ENCODE data around the gene LRRC2.
"Not testable (repeated sequence)": the region's sequence is repeated elsewhere in the genome, so short reads cannot be mapped to it uniquely, and the experiment has no call there.

Gene LRRC2

GRCh38 chr3:46494491-46494890 lies 71.6 kb downstream of the LRRC2 start:
- not testable (repeated sequence) for DNase-seq

DNA sequence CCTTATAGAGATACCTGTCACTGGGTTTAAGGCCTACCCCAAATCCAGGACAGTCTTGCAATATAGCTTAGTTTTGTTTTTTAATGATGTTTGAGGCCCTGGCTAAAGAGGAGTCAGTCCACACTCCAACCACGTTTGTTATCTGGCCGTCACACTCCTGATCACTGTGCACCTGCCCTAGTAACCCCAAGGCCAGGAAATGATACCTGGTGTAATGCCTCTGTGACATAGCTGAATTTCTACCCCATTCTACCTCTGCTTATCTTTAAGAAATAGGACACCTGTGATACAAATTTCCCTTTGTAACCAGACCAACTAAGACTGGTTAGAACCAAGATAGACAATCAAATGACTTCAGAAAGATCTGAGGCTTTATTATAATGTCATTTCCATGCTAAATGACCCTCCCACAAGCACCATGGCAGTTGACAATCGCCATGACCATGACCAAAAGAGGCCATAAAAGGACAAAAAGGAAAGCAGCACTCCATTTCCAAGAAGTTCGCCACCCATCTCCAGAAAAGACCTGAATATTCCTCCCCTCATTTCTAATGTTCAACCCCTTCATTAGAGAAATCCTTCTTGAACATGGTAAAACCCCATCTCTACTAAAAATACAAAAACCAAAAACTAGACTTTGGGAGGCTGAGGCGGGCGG lies 73.1 kb downstream of the LRRC2 start:
- no peak for DNase-seq

DNA sequence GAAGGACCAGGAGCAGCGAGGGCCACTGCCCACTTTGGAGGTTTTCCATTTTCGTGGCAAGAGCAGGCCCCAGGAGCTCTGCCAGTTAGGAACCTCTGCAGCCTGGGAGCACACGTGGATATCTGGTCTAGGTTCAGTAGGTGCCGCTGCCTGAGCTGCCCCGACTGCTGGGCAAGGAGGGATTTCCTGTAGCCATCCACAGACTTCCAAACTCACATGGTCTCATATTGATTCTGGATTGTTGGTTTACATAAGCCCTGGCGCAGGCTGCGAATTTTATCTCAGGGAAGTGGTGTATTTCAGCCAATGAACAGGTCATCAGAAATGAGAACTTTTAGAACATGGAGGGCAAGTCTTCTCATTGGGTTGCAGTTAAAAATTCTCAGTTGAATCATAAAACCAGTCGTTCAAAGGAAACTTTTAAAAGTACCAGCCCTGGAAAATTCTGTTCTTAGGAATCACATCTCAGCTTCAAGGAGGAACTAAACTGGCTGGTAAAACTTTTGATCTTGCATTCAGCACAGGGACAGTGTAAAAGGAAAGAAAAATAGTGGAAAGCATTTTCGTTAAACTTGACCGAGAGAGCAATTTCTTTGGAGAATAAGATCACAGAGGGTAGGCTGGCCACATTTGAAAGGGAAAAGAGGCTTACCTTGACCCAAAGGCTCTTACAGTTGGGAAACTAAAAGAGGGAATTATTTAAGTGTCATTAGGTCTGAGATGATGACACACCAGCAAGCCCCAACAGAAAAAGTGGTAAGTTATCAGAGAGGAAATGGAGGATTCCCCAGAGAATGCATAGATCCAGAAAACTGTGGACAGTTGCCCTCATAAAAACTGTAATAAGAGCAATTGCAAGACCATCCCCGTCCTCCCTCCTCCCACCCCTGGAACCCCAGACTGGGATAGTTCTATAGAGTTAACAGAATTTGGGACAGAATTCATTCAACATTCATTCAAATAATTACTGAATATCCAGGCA lies 74.7 kb downstream of the LRRC2 start:
- no peak for DNase-seq

DNA sequence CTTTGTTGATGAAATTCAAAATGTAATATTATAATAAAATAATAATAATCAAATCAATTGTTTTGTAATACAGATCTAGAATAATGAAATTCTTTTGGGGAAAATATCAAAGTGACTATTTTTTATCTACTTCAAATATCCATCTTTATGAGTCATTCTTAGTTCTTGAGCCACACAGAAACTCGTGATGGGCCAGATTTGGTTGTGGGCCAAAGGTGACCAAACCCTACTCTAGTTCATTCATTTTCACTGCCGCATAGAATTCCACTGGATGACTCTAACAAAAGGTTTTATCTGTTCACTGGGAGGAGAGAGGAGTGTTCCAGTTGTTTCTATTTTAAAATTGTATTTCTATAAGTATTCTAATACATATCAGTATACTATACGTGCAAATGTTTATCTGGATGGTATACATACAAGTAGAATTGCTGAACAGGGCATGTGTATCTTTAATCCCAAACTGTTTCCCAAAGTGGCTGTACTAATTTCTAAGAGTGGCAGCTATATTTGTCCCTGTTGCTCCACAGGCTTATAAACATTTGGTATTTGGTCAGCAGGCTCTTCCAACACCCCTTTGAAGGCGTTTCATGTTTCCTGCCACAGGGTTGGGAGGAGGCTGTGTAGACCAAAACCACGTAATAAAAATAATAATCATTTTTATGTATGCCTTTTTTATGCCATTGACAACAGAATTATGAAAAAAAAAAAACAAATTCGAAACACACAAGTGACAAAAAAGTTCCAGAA lies 75.6 kb downstream of the LRRC2 start:
- no peak for DNase-seq

DNA sequence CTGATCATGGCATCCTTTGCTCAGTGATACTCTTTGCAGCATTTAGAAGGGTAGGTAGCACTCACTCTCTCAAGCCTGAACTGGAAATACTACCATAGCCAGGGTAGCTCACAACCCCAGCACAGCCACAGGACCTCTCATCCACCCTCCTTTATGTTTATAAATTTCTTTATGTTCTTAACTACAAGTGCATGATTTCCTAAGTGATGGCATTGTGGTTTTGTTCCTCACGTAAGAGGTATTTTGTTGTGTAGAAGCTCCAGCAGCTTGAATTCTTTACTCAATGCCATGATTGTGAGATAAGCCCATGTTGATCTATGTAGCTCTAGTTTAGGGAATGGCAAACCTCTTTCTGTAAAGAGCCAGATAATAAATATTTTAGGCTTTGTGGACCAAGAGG lies 76.2 kb downstream of the LRRC2 start:
- no peak for DNase-seq

DNA sequence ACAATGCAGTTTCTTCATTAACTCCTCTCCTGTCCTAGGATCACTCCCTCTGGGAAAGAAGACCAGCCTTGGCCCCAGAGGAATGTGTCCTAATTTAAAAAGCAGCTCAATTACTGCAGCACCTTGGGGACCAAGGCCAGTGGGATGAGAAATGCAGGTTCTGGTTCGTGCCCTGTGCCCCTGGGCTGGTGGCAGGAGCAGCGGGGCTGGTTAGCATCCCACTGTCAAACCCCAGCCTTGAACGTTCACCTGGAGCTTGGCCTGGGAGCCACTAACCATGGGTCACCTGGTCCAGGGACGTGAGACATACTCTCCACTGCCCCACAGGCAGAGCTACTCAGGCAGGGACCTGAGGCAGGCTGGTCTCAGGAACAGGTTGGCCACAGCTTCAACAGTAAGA lies 76.7 kb downstream of the LRRC2 start:
- DNase-seq, result no peak

DNA sequence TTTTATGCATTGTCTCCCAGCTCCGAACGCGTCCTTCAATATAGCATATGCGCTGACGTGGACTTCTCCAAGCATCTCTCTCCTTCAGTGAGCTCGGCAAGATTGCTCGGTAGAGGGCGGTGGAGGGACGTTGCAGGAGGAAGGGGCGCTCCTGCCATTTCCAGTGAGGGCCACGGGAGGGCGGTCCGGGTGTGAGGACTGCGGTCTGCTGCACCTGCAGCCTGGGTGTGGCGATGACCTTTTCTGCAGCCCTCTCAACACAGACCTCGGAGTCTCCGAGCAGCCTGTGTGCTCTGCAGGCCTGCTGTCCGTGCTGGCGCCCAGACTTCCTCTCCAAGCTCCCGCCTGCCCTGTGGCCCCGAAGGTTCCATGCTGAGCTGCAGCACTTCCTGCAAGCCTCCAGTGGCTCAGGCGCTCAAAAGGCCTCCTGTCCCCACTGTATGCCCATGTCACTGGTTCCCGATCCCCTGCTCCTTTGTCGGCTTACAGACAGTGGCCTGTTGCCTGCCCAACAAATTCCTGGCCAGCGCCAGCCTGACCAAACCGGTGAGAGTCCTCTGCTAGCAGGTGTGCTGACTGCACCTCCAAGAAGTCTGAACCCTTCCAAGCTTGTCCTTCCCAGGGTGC lies 77.3 kb downstream of the LRRC2 start:
- DNase-seq, result peak; percentile 77 to 96

DNA sequence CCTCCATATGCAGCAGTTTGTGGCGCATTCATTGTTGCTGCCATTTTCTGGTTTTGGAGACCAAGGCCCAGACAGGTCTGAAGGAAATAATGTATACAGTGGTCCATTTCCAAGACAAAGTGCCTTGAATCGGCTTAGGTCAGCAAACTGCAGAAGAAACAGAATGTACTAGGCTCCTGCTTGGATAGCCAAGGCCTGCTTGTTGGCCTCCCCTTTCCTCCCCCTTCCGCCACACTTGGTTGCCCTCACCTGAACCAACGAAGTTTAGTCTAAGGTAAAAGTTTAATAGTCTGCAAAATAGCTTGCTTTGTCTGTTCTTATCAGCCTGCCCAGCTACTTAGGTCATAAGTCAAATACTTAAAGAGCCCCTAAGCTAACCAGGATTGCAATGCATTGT lies 80.3 kb downstream of the LRRC2 start:
- DNase-seq, result no peak

DNA sequence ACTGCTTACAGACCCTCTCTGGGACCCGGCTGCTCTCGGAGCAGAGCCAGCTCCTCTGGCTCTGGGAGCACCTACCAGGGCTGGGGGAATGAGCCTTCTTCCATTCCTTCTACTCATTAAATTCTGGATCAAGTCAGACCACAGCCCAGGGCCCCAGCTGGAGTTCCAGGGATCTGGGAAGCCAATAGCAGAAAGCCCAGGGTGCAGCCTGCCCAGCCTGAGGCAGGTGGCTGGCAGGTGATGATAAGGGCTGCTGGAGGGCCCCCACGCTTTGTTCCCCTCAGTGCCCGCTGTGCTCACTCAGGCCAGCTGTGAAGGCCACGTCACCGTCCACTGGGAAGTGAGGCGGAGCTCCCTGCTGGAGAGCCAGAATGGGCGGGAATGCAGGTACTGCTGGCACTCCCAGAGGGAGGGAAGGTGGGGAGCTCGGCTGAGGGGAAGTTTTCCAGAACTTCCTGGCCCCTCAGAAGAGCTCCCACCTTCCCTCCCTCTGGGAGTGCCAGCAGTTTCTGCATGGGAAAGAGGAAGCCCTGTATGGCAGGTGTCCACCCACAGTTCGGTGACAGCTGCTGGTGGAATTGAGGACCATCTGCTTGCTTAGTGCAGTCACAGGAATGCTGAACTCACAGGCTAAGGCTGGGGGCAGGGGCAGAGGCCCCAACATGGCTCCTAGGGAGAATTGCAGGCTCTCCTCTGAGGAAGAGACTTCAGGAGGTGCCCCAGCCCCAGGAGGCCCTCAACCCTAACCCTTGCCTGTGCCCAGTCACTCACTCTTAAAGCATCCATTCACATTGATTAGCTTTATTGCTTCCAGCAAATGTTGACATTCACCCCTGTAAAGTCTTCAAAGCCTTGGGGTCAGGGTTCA lies 81.0 kb downstream of the LRRC2 start:
- DNase-seq, result no peak

GRCh38 chr3:46484388-46484787 lies 81.7 kb downstream of the LRRC2 start:
- no peak for DNase-seq

DNA sequence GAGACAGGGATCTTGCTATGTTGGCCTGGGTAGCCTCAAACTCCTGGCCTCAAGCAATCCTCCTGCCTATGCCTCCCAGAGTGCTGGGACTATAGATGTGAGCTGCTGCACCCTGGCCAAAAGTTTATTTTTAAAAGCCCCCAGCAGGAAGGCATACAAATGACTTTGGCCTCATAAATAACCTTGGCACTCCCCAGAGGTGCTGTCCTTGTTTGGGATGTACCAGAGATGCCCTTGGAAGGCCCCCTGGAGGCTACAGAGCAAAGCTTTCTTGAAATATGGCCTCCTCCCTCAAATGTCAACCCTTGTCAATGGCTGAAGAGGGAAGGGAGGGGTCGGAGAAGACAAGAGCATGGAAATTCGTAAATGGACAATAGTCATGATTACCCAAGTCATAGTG lies 82.3 kb downstream of the LRRC2 start:
- no peak for DNase-seq

- no peak for DNase-seq
Measured at GRCh38 chr3:46482632-46483350, 83.3 kb downstream of the LRRC2 start.

DNA sequence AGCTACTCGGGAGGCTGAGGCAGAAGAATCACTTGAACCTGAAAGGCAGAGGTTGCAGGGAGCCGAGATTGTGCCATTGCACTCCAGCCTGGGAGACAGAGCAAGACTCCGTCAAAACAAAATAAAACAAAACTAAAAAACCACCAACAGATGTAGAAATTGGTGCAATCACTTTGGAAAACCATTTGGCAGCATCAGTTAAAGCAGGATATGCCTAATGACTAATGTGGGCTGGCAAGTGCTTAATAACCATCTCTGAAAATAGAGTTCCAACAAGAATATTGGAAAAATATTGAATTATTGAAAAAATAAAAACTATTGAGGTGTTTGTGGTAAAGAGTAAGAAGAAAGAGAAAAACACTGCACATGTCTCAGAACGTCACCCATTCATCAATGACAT lies 84.5 kb downstream of the LRRC2 start:
- DNase-seq, result no peak

DNA sequence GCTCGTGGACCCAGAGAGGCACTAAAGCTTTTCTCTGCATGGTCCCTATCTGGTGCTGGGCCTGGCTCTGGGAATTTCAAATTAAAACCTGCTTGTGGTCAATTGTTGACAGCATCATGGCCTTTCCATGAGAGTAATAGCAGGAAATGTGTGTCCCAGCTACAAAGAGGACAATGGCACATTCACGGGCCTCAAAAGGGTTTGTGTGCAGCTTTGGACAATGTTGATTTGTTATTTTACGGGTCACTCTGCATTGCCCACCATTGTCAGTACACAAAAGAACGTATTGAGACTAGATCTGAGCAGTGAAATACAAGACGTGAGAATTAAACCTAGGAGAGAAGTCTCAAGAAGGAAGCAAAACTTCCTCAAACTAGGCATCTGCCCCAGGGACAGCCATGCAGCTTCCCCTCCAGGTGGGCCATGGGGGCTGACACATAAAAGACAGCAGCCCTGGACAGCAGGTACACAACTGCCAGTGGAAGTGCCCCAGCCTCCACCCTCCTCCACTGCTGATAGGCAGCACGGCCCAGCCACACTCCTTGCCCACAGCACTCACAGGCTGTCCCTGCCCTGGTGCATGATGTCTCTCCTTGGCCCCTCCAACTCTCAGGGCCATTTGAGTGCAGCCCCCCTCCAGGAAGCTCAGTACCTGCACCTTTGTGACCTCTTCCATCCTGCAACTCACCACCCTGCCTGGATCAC lies 85.5 kb downstream of the LRRC2 start:
- DNase-seq, result no peak

DNA sequence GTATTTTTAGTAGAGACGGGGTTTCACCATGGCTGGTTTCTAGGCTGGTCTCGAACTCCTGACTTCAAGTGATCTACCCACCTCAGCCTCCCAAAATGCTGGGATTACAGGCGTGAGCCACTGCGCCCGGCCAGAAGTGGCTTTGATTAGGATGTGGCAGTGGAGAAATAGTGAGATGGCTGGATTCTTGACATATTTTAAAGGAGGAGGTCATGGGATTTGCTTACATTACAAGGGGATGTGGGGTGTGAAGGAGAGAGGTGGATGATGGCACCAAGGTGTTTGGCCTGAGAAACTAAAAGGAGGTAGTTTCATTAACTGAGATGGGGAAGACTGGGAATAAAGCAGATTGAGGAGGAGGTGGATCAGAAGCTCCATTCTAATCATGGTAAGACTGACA lies 86.4 kb downstream of the LRRC2 start:
- no peak for DNase-seq

DNA sequence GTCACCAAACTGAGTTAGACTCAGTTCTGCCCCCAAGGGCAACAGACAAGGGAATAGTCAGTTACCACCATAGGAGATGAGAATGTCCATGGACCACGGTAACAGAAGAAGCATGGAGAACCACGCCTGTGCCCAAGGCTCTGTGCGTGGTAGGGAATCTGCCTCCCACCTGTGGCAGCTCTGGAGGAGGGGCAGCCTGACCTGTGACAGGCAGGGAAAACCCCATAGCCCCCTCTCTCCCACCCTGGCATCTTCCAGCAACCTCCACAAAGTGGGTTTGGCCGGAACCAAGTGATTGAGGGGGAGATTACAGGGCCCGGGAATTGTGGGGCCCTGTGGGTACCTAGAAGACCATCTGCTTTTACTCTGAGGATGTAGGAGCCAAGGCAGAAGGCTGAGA lies 87.1 kb downstream of the LRRC2 start:
- DNase-seq, result no peak

DNA sequence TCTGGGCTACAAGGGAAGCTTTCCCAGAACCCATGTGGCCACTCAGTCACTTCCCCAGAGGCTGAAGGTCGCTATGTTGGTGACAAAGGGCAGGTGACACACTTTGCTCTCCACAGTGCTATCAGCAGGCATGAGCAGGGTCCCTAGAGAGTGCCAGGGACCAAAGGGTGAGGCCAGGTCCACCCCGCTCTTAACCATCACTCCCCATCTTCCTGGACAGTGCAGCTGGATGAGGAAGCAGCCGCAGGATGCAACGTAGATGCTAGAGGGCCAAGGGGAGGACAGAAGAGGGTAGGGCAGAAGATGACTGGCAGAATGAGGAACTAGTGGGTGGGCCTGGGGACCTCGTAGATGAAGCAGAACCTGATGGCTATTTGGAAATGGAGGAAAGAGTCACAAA lies 87.8 kb downstream of the LRRC2 start:
- DNase-seq, result no peak

DNA sequence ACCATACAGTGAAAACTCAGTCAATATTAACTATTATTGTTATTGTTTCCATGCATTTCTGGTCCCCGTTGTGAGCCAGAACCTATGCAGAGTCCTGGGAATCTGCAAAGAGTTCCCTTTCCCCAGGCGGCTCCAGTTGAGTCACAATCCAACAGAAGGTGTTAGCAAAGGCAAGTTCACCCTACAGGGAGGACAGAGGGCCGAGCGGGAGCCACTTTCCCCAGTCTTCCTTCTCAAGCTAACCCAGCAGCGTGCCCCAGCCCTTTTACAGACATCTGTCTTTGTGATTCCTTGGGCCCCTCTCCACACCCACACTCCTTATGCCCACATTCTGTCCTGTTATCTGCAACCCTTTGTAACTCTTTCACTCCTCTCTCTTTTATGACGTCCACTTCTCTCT lies 88.3 kb downstream of the LRRC2 start:
- no peak for DNase-seq

- no peak for DNase-seq
Measured at GRCh38 chr3:46477145-46477544, 89.0 kb downstream of the LRRC2 start.

DNA sequence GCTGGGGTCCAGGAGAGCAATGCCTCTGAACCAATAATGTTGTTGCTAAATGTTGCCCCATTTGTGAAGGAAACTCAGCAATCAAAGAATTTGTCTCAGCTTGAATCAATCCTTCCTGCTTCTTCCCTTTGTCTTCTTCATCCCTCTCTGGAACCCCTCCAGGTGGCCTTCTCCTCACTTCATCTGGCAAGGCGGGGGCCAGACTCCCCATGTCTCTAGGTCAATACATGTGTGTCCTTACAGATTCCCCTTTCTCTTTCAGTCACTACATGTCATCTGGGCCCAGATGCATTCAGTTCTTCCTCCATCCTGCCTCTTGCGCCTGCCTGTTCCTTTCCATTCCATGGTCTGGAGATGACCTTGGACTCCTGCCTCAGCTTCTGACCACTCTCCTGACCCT lies 93.4 kb downstream of the LRRC2 start:
- no peak for DNase-seq
